Adipocyte (in vitro differentiated cells): Measurements from ENCODE around the gene OSBPL2.
A peak's percentile ranks its signal among the peaks of the same experiment; 100 is the strongest.

Experiments used
- DNase-seq: peaks from one replicate; pipeline ENCODE4 v3.0.0-alpha.2; 2015; ENCODE audit warnings: low read depth
- H3K27me3 ChIP-seq: replicated peaks from 2 replicates; pipeline ENCODE4 v1.7.0; 2013; ENCODE audit warnings: mild to moderate bottlenecking, low read length, moderate library complexity; ENCODE audit not compliant: control insufficient read depth, insufficient read depth
- H3K36me3 ChIP-seq: 2 replicates; pipeline ENCODE4 v1.7.0; 2013; ENCODE audit warnings: low read length, mild to moderate bottlenecking, moderate library complexity; ENCODE audit not compliant: control insufficient read depth, insufficient read depth, severe bottlenecking
- H3K4me1 ChIP-seq: 2 replicates; pipeline ENCODE4 v1.7.0; 2013; ENCODE audit warnings: mild to moderate bottlenecking, low read length, moderate library complexity; ENCODE audit not compliant: control insufficient read depth, insufficient read depth
- H3K4me3 ChIP-seq: 2 replicates; pipeline ENCODE4 v1.7.0; 2013; ENCODE audit warnings: mild to moderate bottlenecking, low read length, moderate library complexity
- H3K9ac ChIP-seq: 2 replicates; pipeline ENCODE4 v1.7.0; 2013; ENCODE audit warnings: mild to moderate bottlenecking, low read length, moderate library complexity
- H3K9me3 ChIP-seq: 2 replicates; pipeline ENCODE4 v1.7.0; 2013; ENCODE audit warnings: mild to moderate bottlenecking, low read length, moderate library complexity; ENCODE audit not compliant: control insufficient read depth

OSBPL2 gene

GRCh38 chr20:62300319-62300718, 62.0 kb downstream of the OSBPL2 start:
- Histone ChIP-seq H3K9ac (no peak overlapping the region), H3K4me3 (no peak overlapping the region), H3K9me3 (no peaks in the 10 kb centered on the region), H3K36me3 (peaks cover 16% of the 10 kb centered on the region), H3K27me3 (no peaks in the 10 kb centered on the region), H3K4me1 (peaks cover 13% of the 10 kb centered on the region)
- no peak for DNase-seq

- H3K27me3 ChIP-seq = no peaks in the 10 kb centered on the region
- H3K4me3 ChIP-seq = no peak overlapping the region
- DNase-seq = no peak
- H3K36me3 ChIP-seq = peaks cover 17% of the 10 kb centered on the region
- H3K9me3 ChIP-seq = no peaks in the 10 kb centered on the region
- no peak overlapping the region for H3K9ac ChIP-seq
- peaks cover 21% of the 10 kb centered on the region for H3K4me1 ChIP-seq
Measured at GRCh38 chr20:62301111-62301668, 62.9 kb downstream of the OSBPL2 start.

DNA sequence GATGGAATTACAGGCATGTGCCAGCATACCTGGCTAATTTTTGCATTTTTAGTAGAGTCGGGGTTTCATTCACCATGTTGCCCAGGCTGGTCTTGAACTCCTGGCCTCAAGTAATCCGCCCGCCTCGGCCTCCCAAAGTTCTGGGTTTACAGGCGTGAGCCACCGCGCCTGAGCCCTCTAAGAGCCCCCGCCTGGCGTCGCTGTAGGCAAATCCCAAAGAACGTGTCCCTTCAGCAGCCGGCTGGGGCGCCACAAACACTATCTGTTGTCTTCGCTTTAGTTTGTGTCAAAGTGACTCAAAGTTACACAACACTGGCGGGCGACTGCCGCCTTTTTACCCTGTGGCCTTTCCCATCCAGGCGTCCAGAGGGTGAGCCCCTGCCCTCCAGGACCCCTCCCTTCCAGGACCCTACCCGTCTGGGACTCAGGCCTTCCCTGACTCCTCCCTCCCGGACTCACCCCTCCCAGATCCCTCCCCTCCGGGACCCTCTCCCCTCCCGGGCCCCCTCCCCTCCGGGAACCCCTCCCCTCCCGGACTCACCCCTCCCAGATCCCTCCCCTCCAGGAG, 63.5 kb downstream of the OSBPL2 start:
- H3K36me3 ChIP-seq = peaks cover 20% of the 10 kb centered on the region
- H3K9me3 ChIP-seq = no peaks in the 10 kb centered on the region

GRCh38 chr20:62302341-62303061, 64.2 kb downstream of the OSBPL2 start, which contains the start of gene ADRM1:
Gene ADRM1 (plus strand): TSS chr20:62302997. CDS start chr20:62303569, 572 bp downstream.
- peak; percentile 99 for DNase-seq
- H3K9ac ChIP-seq = peak within 1 kb of the TSS; percentile 97
- H3K4me1 ChIP-seq = peaks cover 21% of the 10 kb centered on the region
- no peaks in the 10 kb centered on the region for H3K9me3 ChIP-seq
- peaks cover 27% of the 10 kb centered on the region for H3K36me3 ChIP-seq
- peak within 1 kb of the TSS; percentile 99 for H3K4me3 ChIP-seq
- no peaks in the 10 kb centered on the region for H3K27me3 ChIP-seq

More for the DNA sequence above, 63.5 kb downstream of the OSBPL2 start:
- Histone ChIP-seq H3K4me3 (peak overlapping the region; percentile 99), H3K9ac (peak overlapping the region; percentile 91), H3K27me3 (no peaks in the 10 kb centered on the region), H3K4me1 (peaks cover 21% of the 10 kb centered on the region)
- peak; percentile 97 for DNase-seq

DNA sequence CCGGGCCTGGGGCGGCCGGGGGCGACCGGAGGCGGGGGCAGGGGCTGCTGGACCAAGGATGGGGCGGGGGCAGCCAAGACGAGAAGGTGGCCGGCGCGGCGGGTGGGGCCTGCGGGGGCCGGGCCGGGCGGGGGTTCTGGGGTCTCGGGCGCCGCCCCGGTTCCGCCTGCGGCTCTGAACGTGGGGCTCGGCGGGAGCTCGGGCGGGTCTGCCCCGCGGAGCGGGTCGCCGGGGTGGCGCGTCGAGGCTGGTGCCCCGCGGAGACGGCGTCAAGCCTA, 64.7 kb downstream of the OSBPL2 start:
- H3K9ac ChIP-seq = peak overlapping the region; percentile 97
- peaks cover 21% of the 10 kb centered on the region for H3K4me1 ChIP-seq
- H3K9me3 ChIP-seq = no peaks in the 10 kb centered on the region
- peak overlapping the region; percentile 99 for H3K4me3 ChIP-seq
- H3K36me3 ChIP-seq = peaks cover 32% of the 10 kb centered on the region
- DNase-seq = no peak
- no peaks in the 10 kb centered on the region for H3K27me3 ChIP-seq

- H3K36me3 ChIP-seq = peaks cover 38% of the 10 kb centered on the region
- peak; percentile 59 for DNase-seq
Measured at GRCh38 chr20:62303340-62304226, 65.3 kb downstream of the OSBPL2 start.

DNA sequence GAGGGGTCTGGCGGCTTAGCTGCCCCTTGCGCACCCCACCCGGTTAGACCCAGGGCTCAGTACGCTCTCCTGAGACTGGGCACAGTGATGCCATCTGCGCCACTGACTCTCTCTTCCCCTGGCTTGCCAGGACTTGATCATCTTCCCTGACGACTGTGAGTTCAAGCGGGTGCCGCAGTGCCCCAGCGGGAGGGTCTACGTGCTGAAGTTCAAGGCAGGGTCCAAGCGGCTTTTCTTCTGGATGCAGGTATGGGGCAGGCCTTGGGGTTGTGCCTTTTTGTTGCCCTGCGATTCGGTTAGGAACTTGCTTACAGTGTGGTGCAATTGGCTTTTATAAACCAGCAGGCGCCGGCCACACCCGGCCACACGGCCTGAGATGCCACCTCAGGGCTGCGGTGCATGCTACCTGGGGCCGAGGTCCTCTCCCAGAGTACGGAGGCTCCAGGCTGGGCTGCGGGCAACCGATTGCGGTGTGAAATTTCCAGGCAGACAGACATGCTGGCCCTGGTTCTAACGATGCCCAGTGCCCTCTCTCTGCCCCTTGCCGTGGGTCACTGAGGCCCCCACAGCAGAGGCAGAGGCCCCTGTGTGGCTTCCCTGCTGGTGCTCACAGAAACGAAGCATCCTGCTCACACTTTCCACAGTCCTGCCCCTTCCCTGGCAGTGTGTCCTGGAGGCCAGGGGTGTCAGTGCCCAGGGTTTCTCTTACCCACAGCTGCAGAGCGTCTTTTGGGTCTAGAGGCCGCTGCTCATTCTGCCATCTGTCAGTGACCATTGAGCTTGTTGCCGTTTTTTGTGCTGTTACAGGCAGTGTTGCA, 66.2 kb downstream of the OSBPL2 start:
- peaks cover 44% of the 10 kb centered on the region for H3K36me3 ChIP-seq

More at GRCh38 chr20:62303340-62304226, 65.3 kb downstream of the OSBPL2 start:
- Histone ChIP-seq H3K27me3 (no peaks in the 10 kb centered on the region), H3K4me3 (peak overlapping the region; percentile 99), H3K9ac (peak overlapping the region; percentile 97), H3K9me3 (no peaks in the 10 kb centered on the region), H3K4me1 (peaks cover 21% of the 10 kb centered on the region)

GRCh38 chr20:62305149-62305764, 66.9 kb downstream of the OSBPL2 start:
- H3K9ac ChIP-seq = peak overlapping the region; percentile 97
- H3K36me3 ChIP-seq = peaks cover 44% of the 10 kb centered on the region
- peaks cover 21% of the 10 kb centered on the region for H3K4me1 ChIP-seq
- no peaks in the 10 kb centered on the region for H3K27me3 ChIP-seq
- DNase-seq = no peak
- H3K9me3 ChIP-seq = no peaks in the 10 kb centered on the region
- H3K4me3 ChIP-seq = peak overlapping the region; percentile 99

More for the DNA sequence above, 66.2 kb downstream of the OSBPL2 start:
- DNase-seq = no peak
- H3K4me3 ChIP-seq = peak overlapping the region; percentile 99
- no peaks in the 10 kb centered on the region for H3K27me3 ChIP-seq
- H3K9ac ChIP-seq = peak overlapping the region; percentile 97
- peaks cover 21% of the 10 kb centered on the region for H3K4me1 ChIP-seq
- no peaks in the 10 kb centered on the region for H3K9me3 ChIP-seq

DNA sequence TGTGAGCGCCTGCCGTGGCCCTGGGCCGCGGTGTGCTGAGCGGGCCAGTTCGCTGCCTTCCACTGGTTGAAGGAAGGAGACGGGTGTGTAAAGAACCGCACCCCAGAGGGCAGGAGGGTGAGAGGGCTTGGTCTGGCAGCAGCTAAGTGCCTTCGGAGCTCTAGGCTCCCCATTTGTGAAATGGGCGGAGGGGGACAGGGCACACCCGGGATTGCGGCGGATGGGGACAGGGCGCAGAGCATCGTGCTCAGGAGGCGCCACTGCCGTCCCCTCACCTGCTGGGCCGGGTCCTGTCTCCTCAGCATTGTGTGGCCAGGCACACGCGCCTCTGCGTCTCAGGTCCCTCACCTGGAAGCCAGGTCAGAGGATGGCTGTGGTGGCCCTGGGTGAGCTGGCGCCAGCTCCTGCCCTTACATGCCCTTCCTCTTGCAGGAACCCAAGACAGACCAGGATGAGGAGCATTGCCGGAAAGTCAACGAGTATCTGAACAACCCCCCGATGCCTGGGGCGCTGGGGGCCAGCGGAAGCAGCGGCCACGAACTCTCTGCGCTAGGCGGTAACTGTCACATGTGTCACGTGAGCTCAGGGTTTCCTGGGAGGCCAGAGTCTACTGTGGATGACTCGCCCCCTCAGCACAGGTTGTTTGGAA, 67.6 kb downstream of the OSBPL2 start:
- peaks cover 21% of the 10 kb centered on the region for H3K4me1 ChIP-seq
- H3K9me3 ChIP-seq = no peaks in the 10 kb centered on the region
- no peaks in the 10 kb centered on the region for H3K27me3 ChIP-seq
- peaks cover 44% of the 10 kb centered on the region for H3K36me3 ChIP-seq
- peak overlapping the region; percentile 97 for H3K9ac ChIP-seq
- peak overlapping the region; percentile 99 for H3K4me3 ChIP-seq
- no peak for DNase-seq
